Measurements from ENCODE around the gene MYH9. TPM values are rescaled to one million over a fixed set of nuclear protein-coding genes. Genes with fewer than 3 reads are reported as not detected.

Gene MYH9
- total and polyA plus RNA-seq, 2 experiments from 2014 or later, result 58.4 to 233 TPM

- H3K4me1 Mint-ChIP-seq, result peaks cover 7% of the 10 kb centered on the region
- Histone ChIP-seq H3F3A (replicated peaks; ENCODE audit: low read depth) (peaks cover 11% of the 10 kb centered on the region; the same call in 1 of the 2 replicates), H3K36me3 (ENCODE audit: insufficient read depth) (peaks cover 63% of the 10 kb centered on the region), H4K20me1 (replicated peaks; ENCODE audit: insufficient read depth) (no peaks in the 10 kb centered on the region; the same call in none of the 2 replicates), H3K27me3 (ENCODE audit: insufficient read depth) (no peaks in the 10 kb centered on the region), H3K27ac (ENCODE audit: low read depth) (no peak overlapping the region), H3K4me3 (no peak overlapping the region), H3K79me2 (replicated peaks; ENCODE audit: insufficient read depth) (no peaks in the 10 kb centered on the region), H3K9me2 (ENCODE audit: insufficient read depth) (0 out of 2 replicates have a peak, but pooled peaks cover 4% of the 10 kb centered on the region), H3K4me2 (no peak overlapping the region), H2AFZ (no peak overlapping the region), H3K4me1 (ENCODE audit: insufficient read depth) (no peaks in the 10 kb centered on the region)
- ATAC-seq (no peak), DNase-seq (ENCODE audit: low spot score) (no peak)
- H3K4me3 Mint-ChIP-seq, result no peak overlapping the region
- H3K9me3 Mint-ChIP-seq, result peaks cover 10% of the 10 kb centered on the region
- TF ChIP-seq CTCF (conservative IDR thresholded peaks at IDR 0.05; ENCODE audit: low read depth in 2 of 2) (no peak), EZH2phosphoT487 (IDR thresholded peaks at IDR 0.05; ENCODE audit: unreplicated experiment) (no peak), EZH2 (IDR thresholded peaks at IDR 0.05; ENCODE audit: low read depth, unreplicated experiment) (no peak), STAT1 (IDR thresholded peaks at IDR 0.05; ENCODE audit: unreplicated experiment) (no peak), NANOG (IDR thresholded peaks at IDR 0.05; ENCODE audit: borderline replicate concordance) (no peak), POLR2AphosphoS5 (IDR thresholded peaks at IDR 0.05; ENCODE audit: low read depth) (0 out of 2 replicates have a peak, but pooled peaks have one; percentile 12), ZNF114 (CRISPR knock-in tag; IDR thresholded peaks at IDR 0.05) (no peak)
- TF ChIP-seq, protein P1, sequence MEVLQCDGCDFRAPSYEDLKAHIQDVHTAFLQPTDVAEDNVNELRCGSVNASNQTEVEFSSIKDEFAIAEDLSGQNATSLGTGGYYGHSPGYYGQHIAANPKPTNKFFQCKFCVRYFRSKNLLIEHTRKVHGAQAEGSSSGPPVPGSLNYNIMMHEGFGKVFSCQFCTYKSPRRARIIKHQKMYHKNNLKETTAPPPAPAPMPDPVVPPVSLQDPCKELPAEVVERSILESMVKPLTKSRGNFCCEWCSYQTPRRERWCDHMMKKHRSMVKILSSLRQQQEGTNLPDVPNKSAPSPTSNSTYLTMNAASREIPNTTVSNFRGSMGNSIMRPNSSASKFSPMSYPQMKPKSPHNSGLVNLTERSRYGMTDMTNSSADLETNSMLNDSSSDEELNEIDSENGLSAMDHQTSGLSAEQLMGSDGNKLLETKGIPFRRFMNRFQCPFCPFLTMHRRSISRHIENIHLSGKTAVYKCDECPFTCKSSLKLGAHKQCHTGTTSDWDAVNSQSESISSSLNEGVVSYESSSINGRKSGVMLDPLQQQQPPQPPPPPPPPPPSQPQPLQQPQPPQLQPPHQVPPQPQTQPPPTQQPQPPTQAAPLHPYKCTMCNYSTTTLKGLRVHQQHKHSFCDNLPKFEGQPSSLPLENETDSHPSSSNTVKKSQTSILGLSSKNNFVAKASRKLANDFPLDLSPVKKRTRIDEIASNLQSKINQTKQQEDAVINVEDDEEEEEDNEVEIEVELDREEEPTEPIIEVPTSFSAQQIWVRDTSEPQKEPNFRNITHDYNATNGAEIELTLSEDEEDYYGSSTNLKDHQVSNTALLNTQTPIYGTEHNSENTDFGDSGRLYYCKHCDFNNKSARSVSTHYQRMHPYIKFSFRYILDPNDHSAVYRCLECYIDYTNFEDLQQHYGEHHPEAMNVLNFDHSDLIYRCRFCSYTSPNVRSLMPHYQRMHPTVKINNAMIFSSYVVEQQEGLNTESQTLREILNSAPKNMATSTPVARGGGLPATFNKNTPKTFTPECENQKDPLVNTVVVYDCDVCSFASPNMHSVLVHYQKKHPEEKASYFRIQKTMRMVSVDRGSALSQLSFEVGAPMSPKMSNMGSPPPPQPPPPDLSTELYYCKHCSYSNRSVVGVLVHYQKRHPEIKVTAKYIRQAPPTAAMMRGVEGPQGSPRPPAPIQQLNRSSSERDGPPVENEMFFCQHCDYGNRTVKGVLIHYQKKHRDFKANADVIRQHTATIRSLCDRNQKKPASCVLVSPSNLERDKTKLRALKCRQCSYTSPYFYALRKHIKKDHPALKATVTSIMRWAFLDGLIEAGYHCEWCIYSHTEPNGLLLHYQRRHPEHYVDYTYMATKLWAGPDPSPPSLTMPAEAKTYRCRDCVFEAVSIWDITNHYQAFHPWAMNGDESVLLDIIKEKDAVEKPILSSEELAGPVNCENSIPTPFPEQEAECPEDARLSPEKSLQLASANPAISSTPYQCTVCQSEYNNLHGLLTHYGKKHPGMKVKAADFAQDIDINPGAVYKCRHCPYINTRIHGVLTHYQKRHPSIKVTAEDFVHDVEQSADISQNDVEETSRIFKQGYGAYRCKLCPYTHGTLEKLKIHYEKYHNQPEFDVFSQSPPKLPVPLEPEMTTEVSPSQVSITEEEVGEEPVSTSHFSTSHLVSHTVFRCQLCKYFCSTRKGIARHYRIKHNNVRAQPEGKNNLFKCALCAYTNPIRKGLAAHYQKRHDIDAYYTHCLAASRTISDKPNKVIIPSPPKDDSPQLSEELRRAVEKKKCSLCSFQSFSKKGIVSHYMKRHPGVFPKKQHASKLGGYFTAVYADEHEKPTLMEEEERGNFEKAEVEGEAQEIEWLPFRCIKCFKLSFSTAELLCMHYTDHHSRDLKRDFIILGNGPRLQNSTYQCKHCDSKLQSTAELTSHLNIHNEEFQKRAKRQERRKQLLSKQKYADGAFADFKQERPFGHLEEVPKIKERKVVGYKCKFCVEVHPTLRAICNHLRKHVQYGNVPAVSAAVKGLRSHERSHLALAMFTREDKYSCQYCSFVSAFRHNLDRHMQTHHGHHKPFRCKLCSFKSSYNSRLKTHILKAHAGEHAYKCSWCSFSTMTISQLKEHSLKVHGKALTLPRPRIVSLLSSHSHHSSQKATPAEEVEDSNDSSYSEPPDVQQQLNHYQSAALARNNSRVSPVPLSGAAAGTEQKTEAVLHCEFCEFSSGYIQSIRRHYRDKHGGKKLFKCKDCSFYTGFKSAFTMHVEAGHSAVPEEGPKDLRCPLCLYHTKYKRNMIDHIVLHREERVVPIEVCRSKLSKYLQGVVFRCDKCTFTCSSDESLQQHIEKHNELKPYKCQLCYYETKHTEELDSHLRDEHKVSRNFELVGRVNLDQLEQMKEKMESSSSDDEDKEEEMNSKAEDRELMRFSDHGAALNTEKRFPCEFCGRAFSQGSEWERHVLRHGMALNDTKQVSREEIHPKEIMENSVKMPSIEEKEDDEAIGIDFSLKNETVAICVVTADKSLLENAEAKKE (CRISPR knock-in tag; IDR thresholded peaks at IDR 0.05), result no peak
- H3K27me3 Mint-ChIP-seq (ENCODE audit: insufficient read depth, low read depth, poor library complexity), result peaks cover 12% of the 10 kb centered on the region
- no peak overlapping the region for H3K27ac Mint-ChIP-seq
- H3K36me3 Mint-ChIP-seq (ENCODE audit: low read depth), result peaks cover 91% of the 10 kb centered on the region
Observed at GRCh38 chr22:36285017-36285416, 102.8 kb downstream of the MYH9 start.
